OCI-M2 (cell line): ENCODE results near the gene MATN1.

Experiments used
- DNase-seq: peaks from one replicate; lab custom pipeline; 2025; ENCODE audit not compliant: unreplicated experiment; lab: John Stamatoyannopoulos, UW

Gene MATN1

GRCh38 chr1:30665216-30666010 is 58.0 kb downstream of the MATN1 start:
- DNase-seq: no peak

- DNase-seq: no peak
These were observed 59.2 kb downstream of the MATN1 start for GRCh38 chr1:30664103-30664755.

- no peak for DNase-seq
These were observed 59.7 kb downstream of the MATN1 start for GRCh38 chr1:30663596-30664091.

GRCh38 chr1:30662291-30662840 is 61.0 kb downstream of the MATN1 start:
- no peak for DNase-seq

- no peak for DNase-seq
These were observed 62.1 kb downstream of the MATN1 start for GRCh38 chr1:30661311-30661710.
